ENCODE measurements around the gene FGD5. TPM values are rescaled to one million over a fixed set of nuclear protein-coding genes. Genes with fewer than 3 reads are reported as not detected.

FGD5 gene
- total RNA-seq, 1 donor from 2014 or later: 3.2 TPM

- Mint-ChIP-seq H3K4me1 (no peaks in the 10 kb centered on the region), H3K27ac (no peak overlapping the region), H3K36me3 (no peaks in the 10 kb centered on the region), H3K27me3 (ENCODE audit: low read depth) (peaks cover 17% of the 10 kb centered on the region), H3K9me3 (no peaks in the 10 kb centered on the region), H3K4me3 (no peak overlapping the region)
- TF ChIP-seq, protein P1, sequence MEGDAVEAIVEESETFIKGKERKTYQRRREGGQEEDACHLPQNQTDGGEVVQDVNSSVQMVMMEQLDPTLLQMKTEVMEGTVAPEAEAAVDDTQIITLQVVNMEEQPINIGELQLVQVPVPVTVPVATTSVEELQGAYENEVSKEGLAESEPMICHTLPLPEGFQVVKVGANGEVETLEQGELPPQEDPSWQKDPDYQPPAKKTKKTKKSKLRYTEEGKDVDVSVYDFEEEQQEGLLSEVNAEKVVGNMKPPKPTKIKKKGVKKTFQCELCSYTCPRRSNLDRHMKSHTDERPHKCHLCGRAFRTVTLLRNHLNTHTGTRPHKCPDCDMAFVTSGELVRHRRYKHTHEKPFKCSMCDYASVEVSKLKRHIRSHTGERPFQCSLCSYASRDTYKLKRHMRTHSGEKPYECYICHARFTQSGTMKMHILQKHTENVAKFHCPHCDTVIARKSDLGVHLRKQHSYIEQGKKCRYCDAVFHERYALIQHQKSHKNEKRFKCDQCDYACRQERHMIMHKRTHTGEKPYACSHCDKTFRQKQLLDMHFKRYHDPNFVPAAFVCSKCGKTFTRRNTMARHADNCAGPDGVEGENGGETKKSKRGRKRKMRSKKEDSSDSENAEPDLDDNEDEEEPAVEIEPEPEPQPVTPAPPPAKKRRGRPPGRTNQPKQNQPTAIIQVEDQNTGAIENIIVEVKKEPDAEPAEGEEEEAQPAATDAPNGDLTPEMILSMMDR (IDR thresholded peaks at IDR 0.05; ENCODE audit: unreplicated experiment): no peak
- no peak for DNase-seq (ENCODE audit: low spot score in 2 of 2, unreplicated experiment in 2 of 2)
These were observed 49.3 kb downstream of the FGD5 start for GRCh38 chr3:14867936-14868570.

DNA sequence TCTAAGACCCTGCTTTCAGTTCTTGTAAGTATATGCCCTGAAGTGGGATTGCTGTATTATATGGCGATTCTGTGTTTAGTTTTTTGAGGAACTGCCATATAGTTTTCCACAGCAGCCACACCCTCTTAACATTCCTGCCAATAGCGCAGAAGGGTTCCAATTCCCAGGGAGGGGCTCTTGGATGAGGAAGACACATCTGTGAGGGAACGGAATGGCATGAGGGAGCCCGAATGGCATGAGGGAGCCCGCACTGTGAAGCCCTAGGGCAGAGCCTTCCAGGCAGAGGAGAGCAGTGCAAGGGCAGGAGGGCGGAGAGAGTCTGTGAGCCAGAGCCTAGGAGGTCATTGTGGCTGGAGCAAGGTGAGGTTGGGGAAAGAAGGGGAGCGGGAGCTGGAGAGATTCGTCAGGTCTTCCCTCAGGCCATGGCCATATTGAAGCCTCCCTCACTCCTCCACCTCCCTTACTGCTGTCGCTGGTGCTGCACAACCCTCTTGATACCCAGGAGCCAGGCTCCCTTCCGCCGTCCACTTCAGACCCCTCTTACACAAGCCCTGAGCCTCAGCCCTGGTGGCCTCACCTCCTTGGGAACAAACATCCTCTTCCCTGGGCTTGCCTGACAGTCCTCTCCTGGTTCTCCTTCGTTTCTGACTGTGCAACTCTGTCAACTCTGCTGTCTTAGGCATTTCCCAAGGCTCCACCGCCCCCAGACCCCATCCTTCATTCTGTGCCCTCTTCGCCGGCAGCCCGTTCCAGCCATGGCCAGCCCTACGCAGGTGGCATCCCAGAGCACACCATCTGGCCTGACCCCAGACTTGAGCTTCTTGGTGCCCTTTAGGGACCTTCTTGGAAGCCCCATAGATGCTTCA lies 51.4 kb downstream of the FGD5 start:
- Mint-ChIP-seq H3K27me3 (ENCODE audit: low read depth) (peaks cover 17% of the 10 kb centered on the region), H3K36me3 (no peaks in the 10 kb centered on the region), H3K27ac (no peak overlapping the region), H3K4me3 (no peak overlapping the region), H3K9me3 (no peaks in the 10 kb centered on the region), H3K4me1 (no peaks in the 10 kb centered on the region)
- DNase-seq (ENCODE audit: low spot score in 2 of 2, unreplicated experiment in 2 of 2): no peak
- TF ChIP-seq, protein P1 (IDR thresholded peaks at IDR 0.05; ENCODE audit: unreplicated experiment): no peak

- H3K9me3 Mint-ChIP-seq: no peaks in the 10 kb centered on the region
- TF ChIP-seq, protein P1 (IDR thresholded peaks at IDR 0.05; ENCODE audit: unreplicated experiment): no peak
- H3K4me3 Mint-ChIP-seq: no peak overlapping the region
- H3K27ac Mint-ChIP-seq: no peak overlapping the region
- no peaks in the 10 kb centered on the region for H3K4me1 Mint-ChIP-seq
- DNase-seq (ENCODE audit: low spot score in 2 of 2, unreplicated experiment in 2 of 2): no peak
- H3K36me3 Mint-ChIP-seq: no peaks in the 10 kb centered on the region
- peaks cover 17% of the 10 kb centered on the region for H3K27me3 Mint-ChIP-seq (ENCODE audit: low read depth)
These were observed 52.0 kb downstream of the FGD5 start for GRCh38 chr3:14870783-14871060.

DNA sequence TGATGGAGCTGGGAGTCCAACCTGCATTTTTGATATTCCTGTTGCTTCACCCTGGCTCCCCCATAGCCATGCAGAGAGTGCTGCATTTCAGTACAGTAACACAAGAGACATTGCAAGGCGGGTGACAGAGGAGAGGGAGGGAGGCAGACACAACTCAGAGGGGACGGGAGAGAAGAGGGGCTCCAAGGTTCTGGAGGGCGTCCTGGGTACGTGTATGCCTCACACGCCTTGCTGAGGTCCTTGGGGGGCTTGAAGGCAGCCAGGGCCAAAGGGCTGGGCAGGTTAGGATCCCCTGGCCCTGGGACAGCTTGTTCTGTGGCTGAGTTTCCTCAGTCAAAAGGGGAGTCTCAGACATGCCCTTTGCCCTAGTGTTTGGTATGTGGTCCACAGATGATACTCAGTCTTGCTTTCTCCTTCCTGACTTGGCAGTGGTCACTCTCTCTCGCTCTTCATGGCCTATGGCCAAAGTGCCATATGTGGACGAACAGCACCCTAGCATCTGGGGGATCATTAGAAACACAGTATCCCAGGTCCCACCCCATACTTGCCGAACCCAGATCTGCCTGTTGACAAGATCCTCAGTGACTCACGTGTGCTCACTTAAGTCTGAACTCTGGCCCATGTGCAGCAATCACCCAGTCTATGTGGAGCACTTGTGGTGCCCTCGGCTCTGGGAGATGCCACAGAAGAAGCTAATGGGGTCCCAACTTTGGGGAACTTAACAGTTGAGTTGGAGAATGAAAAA lies 52.9 kb downstream of the FGD5 start:
- DNase-seq (ENCODE audit: low spot score in 2 of 2, unreplicated experiment in 2 of 2): no peak
- TF ChIP-seq, protein P1 (IDR thresholded peaks at IDR 0.05; ENCODE audit: unreplicated experiment): no peak
- no peaks in the 10 kb centered on the region for H3K9me3 Mint-ChIP-seq
- no peak overlapping the region for H3K27ac Mint-ChIP-seq
- no peaks in the 10 kb centered on the region for H3K36me3 Mint-ChIP-seq
- H3K4me3 Mint-ChIP-seq: no peak overlapping the region
- peaks cover 14% of the 10 kb centered on the region for H3K27me3 Mint-ChIP-seq (ENCODE audit: low read depth)
- H3K4me1 Mint-ChIP-seq: peaks cover 2% of the 10 kb centered on the region

DNA sequence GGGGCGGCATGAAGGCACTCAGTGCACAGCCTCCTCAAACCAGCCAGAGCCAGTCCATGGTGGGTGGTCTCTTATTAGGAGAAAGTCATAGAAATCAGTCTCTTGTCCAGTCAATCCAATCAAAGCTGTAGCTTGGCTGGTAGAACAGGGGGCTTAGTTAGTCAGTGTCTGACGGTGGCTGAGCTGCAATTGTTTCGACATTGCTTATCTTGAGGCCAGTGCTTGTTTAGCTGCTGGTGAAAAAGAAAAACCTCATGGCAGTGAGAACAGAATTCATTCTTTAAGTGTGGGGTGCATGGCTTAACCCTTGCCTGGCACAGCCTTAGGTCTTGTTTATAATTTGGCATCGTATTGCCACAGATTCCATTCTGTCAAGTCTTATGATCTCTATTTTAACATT lies 53.9 kb downstream of the FGD5 start:
- no peak overlapping the region for H3K27ac Mint-ChIP-seq
- DNase-seq (ENCODE audit: low spot score in 2 of 2, unreplicated experiment in 2 of 2): no peak

More for the DNA sequence above, 53.9 kb downstream of the FGD5 start:
- no peaks in the 10 kb centered on the region for H3K9me3 Mint-ChIP-seq
- no peak overlapping the region for H3K4me3 Mint-ChIP-seq
- H3K27me3 Mint-ChIP-seq (ENCODE audit: low read depth): peaks cover 14% of the 10 kb centered on the region
- TF ChIP-seq, protein P1 (IDR thresholded peaks at IDR 0.05; ENCODE audit: unreplicated experiment): no peak
- H3K36me3 Mint-ChIP-seq: no peaks in the 10 kb centered on the region
- peaks cover 13% of the 10 kb centered on the region for H3K4me1 Mint-ChIP-seq
